HepG2 (cell line): Measurements from ENCODE around the gene MRPL58. TPM values are rescaled to one million over a fixed set of nuclear protein-coding genes. Genes with fewer than 3 reads are reported as not detected.

Experiments
- ARNT ChIP-seq: fragments of 450-650 bp; IDR thresholded peaks from 2 replicates; pipeline ENCODE4 v1.6.1; 2017
- ATF7-NPFF ChIP-seq: sonication (generic); formaldehyde crosslinking; IDR thresholded peaks from 2 replicates; pipeline ENCODE4 v1.8.1; 2023; ENCODE audit warnings: mild to moderate bottlenecking, low read depth, missing genetic modification reagents, moderate library complexity
- BHLHE40 ChIP-seq: IDR thresholded peaks from 2 replicates; pipeline ENCODE4 v1.6.1; 2011; ENCODE audit warnings: low read length, improper control_type of control experiment
- CBX5 ChIP-seq: sonication (generic); formaldehyde crosslinking; IDR thresholded peaks from 2 replicates; pipeline ENCODE4 v1.4.0; 2020; ENCODE audit warnings: missing genetic modification reagents, borderline replicate concordance
- CENPX ChIP-seq: sonication (generic); formaldehyde crosslinking; IDR thresholded peaks from 2 replicates; pipeline ENCODE4 v1.9.0; 2021; ENCODE audit warnings: mild to moderate bottlenecking, missing genetic modification reagents, moderate library complexity
- HNRNPL ChIP-seq: fragments of 200-400 bp; formaldehyde crosslinking; IDR thresholded peaks from 2 replicates; pipeline ENCODE4 v1.6.1; 2017; ENCODE audit warnings: mild to moderate bottlenecking, low read depth, low read length
- NFATC3 ChIP-seq: sonication (generic); formaldehyde crosslinking; IDR thresholded peaks from 2 replicates; pipeline ENCODE4 v1.5.1; 2020; ENCODE audit warnings: mild to moderate bottlenecking, missing genetic modification reagents
- NFIC ChIP-seq: IDR thresholded peaks from 2 replicates; pipeline ENCODE4 v1.6.1; 2012; ENCODE audit warnings: mild to moderate bottlenecking, low read length, inconsistent platforms
- TBL1XR1 ChIP-seq: fragments of 150-350 bp; IDR thresholded peaks from 2 replicates; pipeline ENCODE4 v1.6.1; 2014; ENCODE audit warnings: borderline replicate concordance, low read length; ENCODE audit not compliant: partially characterized antibody
- ZNF235 ChIP-seq: sonication (generic); formaldehyde crosslinking; IDR thresholded peaks from 2 replicates; pipeline ENCODE4 v1.8.1; 2023; ENCODE audit warnings: mild to moderate bottlenecking, missing genetic modification reagents, borderline replicate concordance
- ZNF567 ChIP-seq: sonication (generic); formaldehyde crosslinking; IDR thresholded peaks from 2 replicates; pipeline ENCODE4 v1.8.1; 2023; ENCODE audit warnings: mild to moderate bottlenecking, missing genetic modification reagents, borderline replicate concordance
- ZNF598 ChIP-seq: sonication (generic); formaldehyde crosslinking; IDR thresholded peaks from 2 replicates; pipeline ENCODE4 v1.5.1; 2020; ENCODE audit warnings: mild to moderate bottlenecking, missing genetic modification reagents, borderline replicate concordance
- ZSCAN25 ChIP-seq: sonication (generic); formaldehyde crosslinking; IDR thresholded peaks from 2 replicates; pipeline ENCODE4 v1.8.0; 2022; ENCODE audit warnings: mild to moderate bottlenecking, missing genetic modification reagents
- polyA plus RNA-seq, 8 experiments: library from polyadenylated mRNA; depleted of rRNA in 3 of 8; stranded (reverse) in 7 of 8; unstranded in 1 of 8; fragments of >200 nt; fragmentation: Illumina TruSeq in 4 of 8; extraction: Trizol in 4 of 8; gene quantifications; 2 replicates each; pipeline versions ENCODE4 v1.2.1 to v1.2.3, GENCODE V29; 2011 to 2016; ENCODE audit warnings: low read depth in 4 of 8, missing spikeins in 1 of 8, mixed read lengths in 1 of 8; ENCODE audit not compliant: insufficient read depth in 1 of 8
- total RNA-seq, 5 experiments: library from RNA; depleted of rRNA; stranded (reverse); fragments of >200 nt; fragmentation: Illumina TruSeq; extraction: Trizol; gene quantifications; 2 replicates each; pipeline ENCODE4 v1.2.3, GENCODE V29; 2016; ENCODE audit warnings: low read depth in 1 of 5
- TF ChIP-seq, protein P1 (sequence below): sonication (generic); formaldehyde crosslinking; IDR thresholded peaks from 2 replicates; pipeline ENCODE4 v1.4.0; 2020; ENCODE audit warnings: low read depth, missing genetic modification reagents
- TF ChIP-seq, protein P2 (sequence below): sonication (generic); formaldehyde crosslinking; conservative IDR thresholded peaks from 2 replicates; pipeline ENCODE4 v1.4.0; 2020; ENCODE audit warnings: mild to moderate bottlenecking, missing genetic modification reagents, moderate library complexity
- TF ChIP-seq, protein P3 (sequence below), 2 experiments: sonication (generic) in 1 of 2; formaldehyde crosslinking in 1 of 2; IDR thresholded peaks; 2 replicates each; pipeline versions ENCODE4 v1.4.0 to v1.6.1; 2018 to 2020; ENCODE audit warnings: missing genetic modification reagents in 2 of 2, borderline replicate concordance in 1 of 2, low read depth in 1 of 2, mild to moderate bottlenecking in 1 of 2, missing biosample characterization in 1 of 2
- TF ChIP-seq, protein P4 (sequence below): sonication (generic); formaldehyde crosslinking; IDR thresholded peaks from 2 replicates; pipeline ENCODE4 v1.5.0; 2020; ENCODE audit warnings: missing genetic modification reagents
- TF ChIP-seq, protein P5 (sequence below): sonication (generic); formaldehyde crosslinking; IDR thresholded peaks from 2 replicates; pipeline ENCODE4 v1.8.1; 2023; ENCODE audit warnings: mild to moderate bottlenecking, missing genetic modification reagents

MRPL58 gene
- total and polyA plus RNA-seq, 2 of the 13 experiments (the other 11 are each of a cell fraction or from before 2014, with no cell fraction given) = 44.9 to 68.9 TPM

DNA sequence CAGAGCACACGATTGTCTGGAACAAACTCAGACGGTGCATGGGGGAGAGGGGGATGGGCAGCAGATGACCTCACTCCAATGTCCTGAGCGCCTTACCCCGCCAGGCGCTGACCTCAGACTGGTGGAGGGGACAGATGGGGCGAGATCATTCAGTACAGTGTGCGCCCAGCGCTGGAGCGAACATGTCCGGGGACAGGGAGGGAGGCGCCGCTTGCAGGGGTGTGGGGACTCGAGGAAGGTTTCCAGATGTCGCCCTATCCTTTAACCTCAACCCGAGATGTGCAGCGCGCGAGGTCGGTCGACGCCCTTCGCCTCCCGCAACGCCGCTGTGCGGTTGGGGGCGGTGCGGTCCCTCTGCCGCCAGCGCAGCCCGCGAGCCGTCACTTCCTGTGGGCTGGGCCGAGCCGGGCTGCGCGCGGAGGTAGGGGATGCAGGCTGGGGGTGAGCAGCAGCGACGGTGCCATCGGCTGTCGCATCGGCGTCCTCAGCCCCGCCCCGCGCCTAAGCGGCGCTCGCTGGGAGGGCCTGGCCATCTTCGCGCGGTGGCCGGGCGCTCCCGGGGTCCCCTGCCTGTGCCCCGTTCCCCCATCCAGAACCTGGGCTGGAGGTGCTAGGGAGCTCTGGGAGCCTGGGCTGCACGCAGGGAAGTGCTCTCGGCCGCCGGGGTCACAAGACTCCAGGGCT lies 30.3 kb upstream of the MRPL58 start (continued):
- TF ChIP-seq, protein P1, sequence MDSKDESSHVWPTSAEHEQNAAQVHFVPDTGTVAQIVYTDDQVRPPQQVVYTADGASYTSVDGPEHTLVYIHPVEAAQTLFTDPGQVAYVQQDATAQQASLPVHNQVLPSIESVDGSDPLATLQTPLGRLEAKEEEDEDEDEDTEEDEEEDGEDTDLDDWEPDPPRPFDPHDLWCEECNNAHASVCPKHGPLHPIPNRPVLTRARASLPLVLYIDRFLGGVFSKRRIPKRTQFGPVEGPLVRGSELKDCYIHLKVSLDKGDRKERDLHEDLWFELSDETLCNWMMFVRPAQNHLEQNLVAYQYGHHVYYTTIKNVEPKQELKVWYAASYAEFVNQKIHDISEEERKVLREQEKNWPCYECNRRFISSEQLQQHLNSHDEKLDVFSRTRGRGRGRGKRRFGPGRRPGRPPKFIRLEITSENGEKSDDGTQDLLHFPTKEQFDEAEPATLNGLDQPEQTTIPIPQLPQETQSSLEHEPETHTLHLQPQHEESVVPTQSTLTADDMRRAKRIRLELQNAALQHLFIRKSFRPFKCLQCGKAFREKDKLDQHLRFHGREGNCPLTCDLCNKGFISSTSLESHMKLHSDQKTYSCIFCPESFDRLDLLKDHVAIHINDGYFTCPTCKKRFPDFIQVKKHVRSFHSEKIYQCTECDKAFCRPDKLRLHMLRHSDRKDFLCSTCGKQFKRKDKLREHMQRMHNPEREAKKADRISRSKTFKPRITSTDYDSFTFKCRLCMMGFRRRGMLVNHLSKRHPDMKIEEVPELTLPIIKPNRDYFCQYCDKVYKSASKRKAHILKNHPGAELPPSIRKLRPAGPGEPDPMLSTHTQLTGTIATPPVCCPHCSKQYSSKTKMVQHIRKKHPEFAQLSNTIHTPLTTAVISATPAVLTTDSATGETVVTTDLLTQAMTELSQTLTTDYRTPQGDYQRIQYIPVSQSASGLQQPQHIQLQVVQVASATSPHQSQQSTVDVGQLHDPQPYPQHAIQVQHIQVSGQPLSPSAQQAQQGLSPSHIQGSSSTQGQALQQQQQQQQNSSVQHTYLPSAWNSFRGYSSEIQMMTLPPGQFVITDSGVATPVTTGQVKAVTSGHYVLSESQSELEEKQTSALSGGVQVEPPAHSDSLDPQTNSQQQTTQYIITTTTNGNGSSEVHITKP = no peak
- TF ChIP-seq CENPX (CRISPR knock-in tag) (no peak), ZNF235 (CRISPR knock-in tag) (peak; percentile 83), ATF7-NPFF (CRISPR knock-in tag) (peak; percentile 93), ZSCAN25 (0 out of 2 replicates have a peak, but pooled peaks have one; percentile 85), NFATC3 (CRISPR knock-in tag) (no peak), NFIC (no peak), TBL1XR1 (no peak), ZNF567 (CRISPR knock-in tag) (peak; percentile 88), ARNT (no peak), BHLHE40 (no peak), CBX5 (peak; percentile 40; the same call in 1 of the 2 replicates), ZNF598 (peak; percentile 96; the same call in 1 of the 2 replicates), HNRNPL (no peak)
- TF ChIP-seq, protein P2, sequence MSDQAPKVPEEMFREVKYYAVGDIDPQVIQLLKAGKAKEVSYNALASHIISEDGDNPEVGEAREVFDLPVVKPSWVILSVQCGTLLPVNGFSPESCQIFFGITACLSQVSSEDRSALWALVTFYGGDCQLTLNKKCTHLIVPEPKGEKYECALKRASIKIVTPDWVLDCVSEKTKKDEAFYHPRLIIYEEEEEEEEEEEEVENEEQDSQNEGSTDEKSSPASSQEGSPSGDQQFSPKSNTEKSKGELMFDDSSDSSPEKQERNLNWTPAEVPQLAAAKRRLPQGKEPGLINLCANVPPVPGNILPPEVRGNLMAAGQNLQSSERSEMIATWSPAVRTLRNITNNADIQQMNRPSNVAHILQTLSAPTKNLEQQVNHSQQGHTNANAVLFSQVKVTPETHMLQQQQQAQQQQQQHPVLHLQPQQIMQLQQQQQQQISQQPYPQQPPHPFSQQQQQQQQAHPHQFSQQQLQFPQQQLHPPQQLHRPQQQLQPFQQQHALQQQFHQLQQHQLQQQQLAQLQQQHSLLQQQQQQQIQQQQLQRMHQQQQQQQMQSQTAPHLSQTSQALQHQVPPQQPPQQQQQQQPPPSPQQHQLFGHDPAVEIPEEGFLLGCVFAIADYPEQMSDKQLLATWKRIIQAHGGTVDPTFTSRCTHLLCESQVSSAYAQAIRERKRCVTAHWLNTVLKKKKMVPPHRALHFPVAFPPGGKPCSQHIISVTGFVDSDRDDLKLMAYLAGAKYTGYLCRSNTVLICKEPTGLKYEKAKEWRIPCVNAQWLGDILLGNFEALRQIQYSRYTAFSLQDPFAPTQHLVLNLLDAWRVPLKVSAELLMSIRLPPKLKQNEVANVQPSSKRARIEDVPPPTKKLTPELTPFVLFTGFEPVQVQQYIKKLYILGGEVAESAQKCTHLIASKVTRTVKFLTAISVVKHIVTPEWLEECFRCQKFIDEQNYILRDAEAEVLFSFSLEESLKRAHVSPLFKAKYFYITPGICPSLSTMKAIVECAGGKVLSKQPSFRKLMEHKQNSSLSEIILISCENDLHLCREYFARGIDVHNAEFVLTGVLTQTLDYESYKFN (CRISPR knock-in tag) = peak; percentile 72
- TF ChIP-seq, protein P3, sequence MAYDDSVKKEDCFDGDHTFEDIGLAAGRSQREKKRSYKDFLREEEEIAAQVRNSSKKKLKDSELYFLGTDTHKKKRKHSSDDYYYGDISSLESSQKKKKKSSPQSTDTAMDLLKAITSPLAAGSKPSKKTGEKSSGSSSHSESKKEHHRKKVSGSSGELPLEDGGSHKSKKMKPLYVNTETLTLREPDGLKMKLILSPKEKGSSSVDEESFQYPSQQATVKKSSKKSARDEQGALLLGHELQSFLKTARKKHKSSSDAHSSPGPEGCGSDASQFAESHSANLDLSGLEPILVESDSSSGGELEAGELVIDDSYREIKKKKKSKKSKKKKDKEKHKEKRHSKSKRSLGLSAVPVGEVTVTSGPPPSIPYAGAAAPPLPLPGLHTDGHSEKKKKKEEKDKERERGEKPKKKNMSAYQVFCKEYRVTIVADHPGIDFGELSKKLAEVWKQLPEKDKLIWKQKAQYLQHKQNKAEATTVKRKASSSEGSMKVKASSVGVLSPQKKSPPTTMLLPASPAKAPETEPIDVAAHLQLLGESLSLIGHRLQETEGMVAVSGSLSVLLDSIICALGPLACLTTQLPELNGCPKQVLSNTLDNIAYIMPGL (CRISPR knock-in tag; IDR thresholded peaks at IDR 0.05; ENCODE audit: borderline replicate concordance in 1 of 2, low read depth in 1 of 2) = peak; percentile 85 to 97
- TF ChIP-seq, protein P4, sequence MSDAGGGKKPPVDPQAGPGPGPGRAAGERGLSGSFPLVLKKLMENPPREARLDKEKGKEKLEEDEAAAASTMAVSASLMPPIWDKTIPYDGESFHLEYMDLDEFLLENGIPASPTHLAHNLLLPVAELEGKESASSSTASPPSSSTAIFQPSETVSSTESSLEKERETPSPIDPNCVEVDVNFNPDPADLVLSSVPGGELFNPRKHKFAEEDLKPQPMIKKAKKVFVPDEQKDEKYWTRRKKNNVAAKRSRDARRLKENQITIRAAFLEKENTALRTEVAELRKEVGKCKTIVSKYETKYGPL (CRISPR knock-in tag) = no peak; the same call in 1 of the 2 replicates
- TF ChIP-seq, protein P5, sequence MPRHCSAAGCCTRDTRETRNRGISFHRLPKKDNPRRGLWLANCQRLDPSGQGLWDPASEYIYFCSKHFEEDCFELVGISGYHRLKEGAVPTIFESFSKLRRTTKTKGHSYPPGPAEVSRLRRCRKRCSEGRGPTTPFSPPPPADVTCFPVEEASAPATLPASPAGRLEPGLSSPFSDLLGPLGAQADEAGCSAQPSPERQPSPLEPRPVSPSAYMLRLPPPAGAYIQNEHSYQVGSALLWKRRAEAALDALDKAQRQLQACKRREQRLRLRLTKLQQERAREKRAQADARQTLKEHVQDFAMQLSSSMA (CRISPR knock-in tag) = 0 out of 2 replicates have a peak, but pooled peaks have one; percentile 73
